WTC11 (cell line): ENCODE results near the gene GLB1L2. TPM values are rescaled to one million over a fixed set of nuclear protein-coding genes. Genes with fewer than 3 reads are reported as not detected.
"Not testable (repeated sequence)": the region's sequence is repeated elsewhere in the genome, so short reads cannot be mapped to it uniquely, and the experiment has no call there.

ENCODE experiments used
- ATAC-seq: fragments of 200-7000 bp; cut with Tn5 transposase; 2 replicates; pipeline ENCODE4 v1.10.0; 2021; ENCODE audit warnings: mild to moderate bottlenecking, moderate library complexity
- CTCF ChIA-PET: fragments of 300-600 bp; sonication (Branson Sonifier 250); formaldehyde crosslinking; loops from one replicate; lab custom pipeline; 2021; ENCODE audit warnings: antibody characterized with exemption; lab: Charles Lee
- POLR2A ChIA-PET: fragments of 350-600 bp; sonication (Branson Sonifier 250); formaldehyde crosslinking; loops from one replicate; lab custom pipeline; 2021; ENCODE audit warnings: antibody characterized with exemption; lab: Charles Lee
- DNase-seq: peaks from one replicate; pipeline ENCODE4 v3.0.0; 2021; ENCODE audit warnings: low spot score
- H3K27ac Mint-ChIP-seq: 2 replicates; pipeline ENCODE4 v1.8.0; 2021; ENCODE audit warnings: mixed read lengths
- H3K27me3 Mint-ChIP-seq: 2 replicates; pipeline ENCODE4 v1.8.0; 2021; ENCODE audit warnings: low read depth, mild to moderate bottlenecking, moderate library complexity, mixed read lengths
- H3K36me3 Mint-ChIP-seq: 2 replicates; pipeline ENCODE4 v1.8.0; 2021; ENCODE audit warnings: mixed read lengths
- H3K4me1 Mint-ChIP-seq: 2 replicates; pipeline ENCODE4 v1.8.0; 2022; ENCODE audit warnings: mixed read lengths
- H3K4me3 Mint-ChIP-seq: 2 replicates; pipeline ENCODE4 v1.8.0; 2021; ENCODE audit warnings: mild to moderate bottlenecking, moderate library complexity, mixed read lengths
- H3K9me3 Mint-ChIP-seq: 2 replicates; pipeline ENCODE4 v1.8.0; 2021; ENCODE audit warnings: mixed read lengths
- CBFB ChIP-seq: sonication (generic); formaldehyde crosslinking; IDR thresholded peaks from 2 replicates; pipeline ENCODE4 v1.8.1; 2022; ENCODE audit warnings: mild to moderate bottlenecking, low read depth, missing genetic modification reagents
- FOXJ3 ChIP-seq: sonication (generic); formaldehyde crosslinking; IDR thresholded peaks from 2 replicates; pipeline ENCODE4 v1.9.0; 2021; ENCODE audit warnings: missing genetic modification reagents, mild to moderate bottlenecking, borderline replicate concordance
- GRHL2 ChIP-seq: fragments of 250-450 bp; sonication (Bioruptor Pico); IDR thresholded peaks from 2 replicates; pipeline ENCODE4 v1.8.0; 2022; ENCODE audit warnings: mild to moderate bottlenecking, moderate library complexity; ENCODE audit not compliant: insufficient replicate concordance, severe bottlenecking
- IRF2 ChIP-seq: sonication (generic); formaldehyde crosslinking; IDR thresholded peaks from 2 replicates; pipeline ENCODE4 v1.8.0; 2022; ENCODE audit warnings: low read depth, missing genetic modification reagents, borderline replicate concordance
- JAZF1 ChIP-seq: fragments of 250-450 bp; sonication (Bioruptor Pico); IDR thresholded peaks from 2 replicates; pipeline ENCODE4 v1.9.0; 2021; ENCODE audit warnings: moderate library complexity, mild to moderate bottlenecking, inconsistent platforms
- MYBL2 ChIP-seq: sonication (generic); formaldehyde crosslinking; IDR thresholded peaks from 2 replicates; pipeline ENCODE4 v1.8.1; 2023; ENCODE audit warnings: mild to moderate bottlenecking, moderate library complexity, missing genetic modification reagents
- NFATC4 ChIP-seq: fragments of 250-450 bp; sonication (Bioruptor Pico); IDR thresholded peaks from 2 replicates; pipeline ENCODE4 v1.9.0; 2021; ENCODE audit warnings: mild to moderate bottlenecking
- NR1H2 ChIP-seq: sonication (generic); formaldehyde crosslinking; IDR thresholded peaks from 2 replicates; pipeline ENCODE4 v1.9.0; 2021; ENCODE audit warnings: mild to moderate bottlenecking, moderate library complexity, missing genetic modification reagents
- NR3C1 ChIP-seq: sonication (generic); formaldehyde crosslinking; conservative IDR thresholded peaks from 2 replicates; pipeline ENCODE4 v1.8.1; 2023; ENCODE audit warnings: low read depth, mild to moderate bottlenecking, missing genetic modification reagents
- PRRX2 ChIP-seq: fragments of 250-450 bp; sonication (Bioruptor Pico); IDR thresholded peaks from 2 replicates; pipeline ENCODE4 v1.8.0; 2021; ENCODE audit warnings: mild to moderate bottlenecking
- RELA ChIP-seq: sonication (generic); formaldehyde crosslinking; IDR thresholded peaks from 2 replicates; pipeline ENCODE4 v1.8.1; 2022; ENCODE audit warnings: missing genetic modification reagents, mild to moderate bottlenecking, borderline replicate concordance
- TCF7 ChIP-seq: sonication (generic); formaldehyde crosslinking; IDR thresholded peaks from 2 replicates; pipeline ENCODE4 v1.8.0; 2022; ENCODE audit warnings: mild to moderate bottlenecking, low read depth, missing genetic modification reagents, moderate library complexity
- TEAD1 ChIP-seq: sonication (generic); formaldehyde crosslinking; IDR thresholded peaks from 2 replicates; pipeline ENCODE4 v1.8.0; 2022; ENCODE audit warnings: mild to moderate bottlenecking, missing genetic modification reagents
- ZBTB21 ChIP-seq: sonication (generic); formaldehyde crosslinking; IDR thresholded peaks from 2 replicates; pipeline ENCODE4 v1.8.1; 2023; ENCODE audit warnings: mild to moderate bottlenecking, missing genetic modification reagents, borderline replicate concordance
- ZNF396 ChIP-seq: fragments of 250-450 bp; sonication (Bioruptor Pico); IDR thresholded peaks from 2 replicates; pipeline ENCODE4 v1.8.0; 2021; ENCODE audit warnings: mild to moderate bottlenecking, moderate library complexity, borderline replicate concordance
- ZNF416 ChIP-seq: fragments of 250-450 bp; sonication (Bioruptor Pico); IDR thresholded peaks from 2 replicates; pipeline ENCODE4 v1.9.0; 2021; ENCODE audit warnings: mild to moderate bottlenecking, inconsistent platforms
- total RNA-seq: library from RNA; stranded (reverse); gene quantifications from 3 replicates; pipeline ENCODE4 v1.2.3, GENCODE V29; 2021
- TF ChIP-seq, protein P1 (sequence below): sonication (generic); formaldehyde crosslinking; IDR thresholded peaks from 2 replicates; pipeline ENCODE4 v1.8.1; 2023; ENCODE audit warnings: mild to moderate bottlenecking, missing genetic modification reagents, moderate library complexity
- TF ChIP-seq, protein P2 (sequence below): fragments of 250-450 bp; sonication (Bioruptor Pico); conservative IDR thresholded peaks from 2 replicates; pipeline ENCODE4 v1.9.0; 2021; ENCODE audit warnings: mild to moderate bottlenecking
- TF ChIP-seq, protein P3 (sequence below): fragments of 250-450 bp; sonication (Bioruptor Pico); IDR thresholded peaks from 2 replicates; pipeline ENCODE4 v1.9.0; 2021; ENCODE audit warnings: moderate library complexity, mild to moderate bottlenecking, inconsistent platforms, borderline replicate concordance

The GLB1L2 gene
- total RNA-seq, 1 experiment from 2014 or later, result 6.0 TPM

DNA sequence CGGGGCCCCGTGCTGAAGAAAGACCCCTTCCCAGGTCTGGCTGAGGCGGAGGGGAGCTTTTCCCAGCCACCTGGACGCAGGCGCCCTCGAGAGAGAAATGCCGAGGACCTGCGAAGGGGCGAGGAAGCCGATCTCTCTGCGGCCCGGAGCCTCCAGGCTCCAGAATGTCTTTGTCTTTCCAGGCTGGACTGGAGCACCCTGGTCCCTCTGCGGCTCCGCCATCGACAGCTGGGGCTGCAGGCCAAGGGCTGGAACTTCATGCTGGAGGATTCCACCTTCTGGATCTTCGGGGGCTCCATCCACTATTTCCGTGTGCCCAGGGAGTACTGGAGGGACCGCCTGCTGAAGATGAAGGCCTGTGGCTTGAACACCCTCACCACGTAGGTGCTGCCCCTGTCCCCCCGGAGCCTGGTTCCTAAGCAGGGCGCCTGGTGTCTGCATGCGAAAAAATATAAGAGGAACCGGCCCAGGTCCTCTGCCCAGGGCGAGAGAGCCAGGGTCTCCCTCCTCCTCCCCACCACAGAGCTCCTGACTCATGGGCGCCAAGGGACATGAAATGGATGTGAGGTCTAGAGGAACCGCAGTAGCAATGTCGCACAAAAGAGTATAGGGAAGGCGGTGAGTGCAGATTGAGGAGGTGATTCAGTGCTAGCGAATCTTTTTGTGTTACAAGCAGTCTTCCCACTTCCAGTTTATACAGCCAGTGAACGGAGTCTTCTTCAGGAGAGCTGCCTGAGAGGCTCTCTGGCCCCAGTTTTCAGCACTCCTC lies 11.0 kb downstream of the GLB1L2 start (continued):
- TF ChIP-seq, protein P1, sequence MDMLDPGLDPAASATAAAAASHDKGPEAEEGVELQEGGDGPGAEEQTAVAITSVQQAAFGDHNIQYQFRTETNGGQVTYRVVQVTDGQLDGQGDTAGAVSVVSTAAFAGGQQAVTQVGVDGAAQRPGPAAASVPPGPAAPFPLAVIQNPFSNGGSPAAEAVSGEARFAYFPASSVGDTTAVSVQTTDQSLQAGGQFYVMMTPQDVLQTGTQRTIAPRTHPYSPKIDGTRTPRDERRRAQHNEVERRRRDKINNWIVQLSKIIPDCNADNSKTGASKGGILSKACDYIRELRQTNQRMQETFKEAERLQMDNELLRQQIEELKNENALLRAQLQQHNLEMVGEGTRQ (CRISPR knock-in tag), result no peak
- TF ChIP-seq CBFB (CRISPR knock-in tag) (no peak), ZNF396 (no peak), FOXJ3 (no peak)
- TF ChIP-seq, protein P2, sequence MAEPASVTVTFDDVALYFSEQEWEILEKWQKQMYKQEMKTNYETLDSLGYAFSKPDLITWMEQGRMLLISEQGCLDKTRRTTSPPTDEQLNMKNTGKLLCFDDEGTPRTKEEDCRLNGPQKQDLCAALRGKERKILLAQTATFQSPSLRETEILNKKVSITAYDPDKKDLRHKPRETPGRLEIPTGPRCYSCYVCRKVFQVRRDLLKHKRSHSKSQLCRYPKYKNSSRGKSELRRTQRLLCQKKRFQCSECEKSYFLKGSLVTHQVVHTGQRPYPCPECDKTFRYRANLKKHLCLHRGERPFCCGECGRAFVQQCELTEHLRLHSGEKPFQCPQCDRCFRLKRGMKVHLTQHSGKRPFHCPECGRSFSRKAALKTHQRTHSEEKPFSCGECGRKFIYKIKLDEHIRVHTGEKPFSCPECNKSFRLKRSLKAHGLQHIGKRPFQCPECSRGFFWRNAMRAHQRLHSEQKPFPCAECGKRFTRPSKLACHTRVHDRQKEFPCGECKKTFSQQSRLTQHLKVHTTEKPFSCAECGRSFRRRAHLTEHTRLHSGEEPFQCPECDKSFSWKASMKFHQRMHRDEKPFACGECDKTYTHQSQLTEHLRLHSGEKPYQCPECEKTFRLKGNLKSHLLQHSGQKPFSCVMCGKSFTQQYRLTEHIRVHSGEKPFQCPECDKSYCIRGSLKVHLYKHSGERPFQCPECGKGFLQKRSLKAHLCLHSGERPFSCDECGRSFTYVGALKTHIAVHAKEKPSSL, result no peak

DNA sequence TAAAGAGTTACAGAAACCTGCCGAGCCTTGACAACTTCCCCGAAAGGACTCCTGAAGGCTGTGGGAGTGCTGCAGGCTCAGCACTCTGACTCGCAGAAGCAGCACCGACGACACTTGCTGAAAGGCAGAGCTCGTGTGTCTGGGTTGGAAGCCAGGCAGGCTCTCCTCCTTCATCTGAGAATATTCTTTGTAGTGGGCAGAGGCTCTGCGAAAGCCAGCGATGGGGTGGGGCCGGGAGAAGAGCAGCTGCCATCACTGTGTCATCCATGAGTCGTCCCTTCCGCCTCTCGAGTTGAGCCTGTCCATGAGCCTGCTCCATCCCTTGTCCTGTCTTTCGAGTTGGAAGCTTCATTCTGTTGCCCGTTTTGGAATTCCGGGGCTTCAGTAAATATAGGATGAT lies 11.9 kb downstream of the GLB1L2 start:
- Mint-ChIP-seq H3K27me3 (no peaks in the 10 kb centered on the region; the same call in 1 of the 2 replicates), H3K36me3 (no peaks in the 10 kb centered on the region), H3K9me3 (no peaks in the 10 kb centered on the region), H3K4me3 (no peak overlapping the region), H3K4me1 (peaks cover 2% of the 10 kb centered on the region), H3K27ac (no peak overlapping the region)
- no peak for TF ChIP-seq FOXJ3
- no peak for TF ChIP-seq NR3C1 (CRISPR knock-in tag)
- TF ChIP-seq MYBL2, result no peak
- TF ChIP-seq TEAD1 (CRISPR knock-in tag), result no peak
- ChIA-PET POLR2A (no interaction called here), CTCF (no interaction called here)
- ATAC-seq (no peak), DNase-seq (no peak)

DNA sequence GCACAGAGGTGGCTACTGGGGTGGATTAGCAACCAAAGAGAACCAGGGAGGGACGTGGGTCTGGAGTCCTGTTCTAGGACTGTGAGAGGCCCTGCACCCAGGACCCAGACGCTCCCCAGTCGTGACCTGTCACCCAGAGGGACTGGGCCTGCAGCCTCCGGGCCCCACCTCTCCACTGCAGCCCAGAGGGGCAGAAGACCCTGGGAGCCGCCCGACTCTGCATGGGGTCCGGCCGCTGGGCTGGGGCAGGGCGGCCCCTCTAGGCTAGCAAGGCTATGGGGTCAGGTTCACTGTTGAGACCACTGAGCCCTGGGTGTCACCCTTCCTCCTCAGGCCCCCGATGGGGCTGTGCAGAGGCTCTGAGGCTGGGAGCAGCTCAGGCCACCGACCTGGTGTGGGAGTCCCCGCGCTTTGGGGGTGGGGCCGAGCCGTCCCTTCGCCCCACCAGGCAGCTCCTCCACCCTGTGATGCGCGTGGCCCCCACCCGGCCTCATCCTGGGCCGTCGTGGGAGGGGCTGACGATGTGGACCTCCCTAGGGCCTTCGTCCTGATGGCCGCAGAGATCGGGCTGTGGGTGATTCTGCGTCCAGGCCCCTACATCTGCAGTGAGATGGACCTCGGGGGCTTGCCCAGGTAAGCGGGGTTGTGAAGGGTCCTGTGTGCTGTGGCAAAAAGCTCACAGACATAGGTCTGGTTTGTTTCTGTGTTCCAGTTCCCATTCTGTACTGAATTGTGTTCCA lies 12.9 kb downstream of the GLB1L2 start:
- POLR2A ChIA-PET, H3K27me3 Mint-ChIP-seq, H3K4me3 Mint-ChIP-seq, H3K9me3 Mint-ChIP-seq, ATAC-seq, CTCF ChIA-PET, H3K27ac Mint-ChIP-seq, H3K36me3 Mint-ChIP-seq, DNase-seq: not testable (repeated sequence)
- H3K4me1 Mint-ChIP-seq, result peaks cover 12% of the 10 kb centered on the region

DNA sequence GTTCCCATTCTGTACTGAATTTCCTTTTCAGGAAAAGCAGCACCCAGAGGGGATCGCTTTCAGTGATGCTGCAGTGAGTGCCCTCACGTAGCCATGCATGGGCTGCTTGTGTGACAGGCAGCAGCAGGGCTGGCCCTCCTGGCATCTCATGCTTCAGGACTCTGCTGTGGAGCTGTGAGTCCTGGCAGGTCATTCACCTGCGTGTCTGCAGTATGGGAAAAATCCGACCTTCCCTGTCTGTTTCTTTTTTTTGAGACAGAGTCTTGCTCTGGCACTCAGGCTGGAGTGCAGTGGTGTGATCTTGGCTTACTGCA lies 13.4 kb downstream of the GLB1L2 start:
- no peak overlapping the region for H3K4me3 Mint-ChIP-seq
- H3K27ac Mint-ChIP-seq, result no peak overlapping the region
- ATAC-seq, result no peak
- H3K27me3 Mint-ChIP-seq, result no peaks in the 10 kb centered on the region; the same call in 1 of the 2 replicates
- POLR2A ChIA-PET, result no interaction called here
- DNase-seq, result no peak
- CTCF ChIA-PET, result no interaction called here
- H3K4me1 Mint-ChIP-seq, result peaks cover 17% of the 10 kb centered on the region
- TF ChIP-seq NR1H2 (CRISPR knock-in tag), result no peak
- TF ChIP-seq TEAD1 (CRISPR knock-in tag), result no peak
- no peak for TF ChIP-seq IRF2 (CRISPR knock-in tag)
- no peaks in the 10 kb centered on the region for H3K36me3 Mint-ChIP-seq
- H3K9me3 Mint-ChIP-seq, result 0 out of 2 replicates have a peak, but pooled peaks cover under 1% of the 10 kb centered on the region

DNA sequence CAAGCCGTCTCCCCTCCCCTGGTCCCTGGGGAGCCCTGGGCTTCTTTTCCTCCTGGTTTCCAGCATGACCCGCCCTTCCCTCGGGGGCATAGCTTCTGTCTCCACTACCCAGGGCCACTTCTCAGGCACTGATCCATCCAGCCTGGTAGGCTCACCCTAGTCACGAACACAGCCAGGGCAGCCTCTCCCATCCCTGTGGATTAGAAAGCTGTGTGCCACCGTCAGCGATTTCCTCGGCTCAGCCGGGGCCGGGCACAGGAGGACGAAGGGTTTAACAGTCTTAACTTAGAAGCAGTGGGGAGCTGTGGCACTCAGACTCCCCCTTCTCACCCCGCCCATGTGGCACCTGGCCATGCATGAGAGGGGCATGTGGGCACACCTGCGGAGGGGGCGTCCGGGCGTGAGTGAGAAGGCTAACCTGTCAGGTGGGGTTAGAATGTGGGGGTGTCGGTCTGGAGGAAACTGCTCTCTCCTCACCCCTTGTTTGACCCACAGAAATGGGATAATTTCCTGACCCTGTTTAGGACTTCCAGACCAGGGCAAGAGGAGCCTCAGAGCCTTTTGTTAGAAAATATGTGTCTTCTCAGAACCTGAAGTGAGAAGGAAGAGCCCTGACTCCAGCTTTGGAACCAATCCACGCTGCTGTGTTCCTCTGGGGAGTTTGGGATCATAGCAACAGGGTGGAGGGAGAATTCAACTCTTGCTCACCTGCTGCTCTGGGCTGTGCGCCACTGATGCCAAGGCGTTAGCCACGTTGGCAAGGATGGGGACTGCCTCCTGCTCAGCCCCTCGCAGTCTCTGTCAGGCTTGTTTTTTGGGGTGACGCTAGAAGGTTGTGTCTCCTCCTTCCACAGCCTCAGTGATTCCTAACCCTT lies 14.6 kb downstream of the GLB1L2 start:
- ChIA-PET CTCF (no interaction called here), POLR2A (no interaction called here)
- 0 out of 2 replicates have a peak, but pooled peaks cover 8% of the 10 kb centered on the region for H3K9me3 Mint-ChIP-seq
- H3K36me3 Mint-ChIP-seq, result no peaks in the 10 kb centered on the region
- H3K4me1 Mint-ChIP-seq, result peaks cover 23% of the 10 kb centered on the region
- no peak overlapping the region for H3K4me3 Mint-ChIP-seq
- no peak for DNase-seq
- H3K27ac Mint-ChIP-seq, result no peak overlapping the region
- TF ChIP-seq NFATC4 (CRISPR knock-in tag), result no peak
- TF ChIP-seq IRF2 (CRISPR knock-in tag), result no peak
- TF ChIP-seq, protein P3, sequence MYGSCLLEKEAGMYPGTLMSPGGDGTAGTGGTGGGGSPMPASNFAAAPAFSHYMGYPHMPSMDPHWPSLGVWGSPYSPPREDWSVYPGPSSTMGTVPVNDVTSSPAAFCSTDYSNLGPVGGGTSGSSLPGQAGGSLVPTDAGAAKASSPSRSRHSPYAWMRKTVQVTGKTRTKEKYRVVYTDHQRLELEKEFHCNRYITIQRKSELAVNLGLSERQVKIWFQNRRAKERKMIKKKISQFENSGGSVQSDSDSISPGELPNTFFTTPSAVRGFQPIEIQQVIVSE (CRISPR knock-in tag), result no peak
- TF ChIP-seq ZNF416 (CRISPR knock-in tag), result no peak
- TF ChIP-seq GRHL2 (CRISPR knock-in tag), result no peak
- TF ChIP-seq TCF7 (CRISPR knock-in tag), result no peak
- no peak for TF ChIP-seq PRRX2 (CRISPR knock-in tag)
- TF ChIP-seq RELA (CRISPR knock-in tag), result no peak
- TF ChIP-seq JAZF1 (CRISPR knock-in tag), result no peak
- no peak for TF ChIP-seq ZBTB21
- no peak for ATAC-seq
- peaks cover 6% of the 10 kb centered on the region; the same call in 1 of the 2 replicates for H3K27me3 Mint-ChIP-seq
